ENCODE measurements around the gene CASZ1. TPM values are rescaled to one million over a fixed set of nuclear protein-coding genes. Genes with fewer than 3 reads are reported as not detected.
A peak's percentile ranks its signal among the peaks of the same experiment; 100 is the strongest.

The CASZ1 gene
- total RNA-seq, 1 experiment from 2014 or later, result 0.69 TPM

- no peak for DNase-seq (ENCODE audit: low read depth, low spot score)
- in situ Hi-C loops (cut with HindIII; ENCODE audit: low pct_unique_long_range_greater_than_20kb, low sequenced_read_pairs), result no loop called here
Measured at GRCh38 chr1:10709646-10710045, 86.8 kb downstream of the CASZ1 start.

GRCh38 chr1:10709165-10709564 lies 87.3 kb downstream of the CASZ1 start:
- no peak for DNase-seq (ENCODE audit: low read depth, low spot score)
- in situ Hi-C loops (cut with HindIII; ENCODE audit: low pct_unique_long_range_greater_than_20kb, low sequenced_read_pairs), result no loop called here

- DNase-seq (ENCODE audit: low read depth, low spot score), result no peak
- in situ Hi-C loops (cut with HindIII; ENCODE audit: low pct_unique_long_range_greater_than_20kb, low sequenced_read_pairs), result no loop called here
Measured at GRCh38 chr1:10708757-10709156, 87.7 kb downstream of the CASZ1 start.

GRCh38 chr1:10707208-10707607 lies 89.2 kb downstream of the CASZ1 start:
- in situ Hi-C loops (cut with HindIII; ENCODE audit: low pct_unique_long_range_greater_than_20kb, low sequenced_read_pairs), result no loop called here

GRCh38 chr1:10706376-10706913 lies 90.0 kb downstream of the CASZ1 start:
- no peak for DNase-seq (ENCODE audit: low read depth, low spot score)
- in situ Hi-C loops (cut with HindIII; ENCODE audit: low pct_unique_long_range_greater_than_20kb, low sequenced_read_pairs), result no loop called here

More at GRCh38 chr1:10707208-10707607, 89.2 kb downstream of the CASZ1 start:
- DNase-seq (ENCODE audit: low read depth, low spot score), result no peak

GRCh38 chr1:10705953-10706352 lies 90.5 kb downstream of the CASZ1 start:
- in situ Hi-C loops (cut with HindIII; ENCODE audit: low pct_unique_long_range_greater_than_20kb, low sequenced_read_pairs), result no loop called here
- DNase-seq (ENCODE audit: low read depth, low spot score), result no peak

GRCh38 chr1:10704368-10704882 lies 92.0 kb downstream of the CASZ1 start:
- in situ Hi-C loops (cut with HindIII; ENCODE audit: low pct_unique_long_range_greater_than_20kb, low sequenced_read_pairs), result no loop called here
- no peak for DNase-seq (ENCODE audit: low read depth, low spot score)

- DNase-seq (ENCODE audit: low read depth, low spot score), result no peak
- in situ Hi-C loops (cut with HindIII; ENCODE audit: low pct_unique_long_range_greater_than_20kb, low sequenced_read_pairs), result no loop called here
Measured at GRCh38 chr1:10703702-10704101, 92.7 kb downstream of the CASZ1 start.

- in situ Hi-C loops (cut with HindIII; ENCODE audit: low pct_unique_long_range_greater_than_20kb, low sequenced_read_pairs), result no loop called here
- no peak for DNase-seq (ENCODE audit: low read depth, low spot score)
Measured at GRCh38 chr1:10701145-10701544, 95.3 kb downstream of the CASZ1 start.

- in situ Hi-C loops (cut with HindIII; ENCODE audit: low pct_unique_long_range_greater_than_20kb, low sequenced_read_pairs), result no loop called here
- no peak for DNase-seq (ENCODE audit: low read depth, low spot score)
Measured at GRCh38 chr1:10699470-10699835, 97.0 kb downstream of the CASZ1 start.

GRCh38 chr1:10698726-10699469 lies 97.5 kb downstream of the CASZ1 start:
- no peak for DNase-seq (ENCODE audit: low read depth, low spot score)
- in situ Hi-C loops (cut with HindIII; ENCODE audit: low pct_unique_long_range_greater_than_20kb, low sequenced_read_pairs), result no loop called here

GRCh38 chr1:10697621-10698160 lies 98.8 kb downstream of the CASZ1 start:
- DNase-seq (ENCODE audit: low read depth, low spot score), result no peak
- in situ Hi-C loops (cut with HindIII; ENCODE audit: low pct_unique_long_range_greater_than_20kb, low sequenced_read_pairs), result no loop called here

- DNase-seq (ENCODE audit: low read depth, low spot score), result no peak
- in situ Hi-C loops (cut with HindIII; ENCODE audit: low pct_unique_long_range_greater_than_20kb, low sequenced_read_pairs), result no loop called here
Measured at GRCh38 chr1:10696977-10697376, 99.5 kb downstream of the CASZ1 start.

GRCh38 chr1:10694633-10695627 lies 101.5 kb downstream of the CASZ1 start:
- in situ Hi-C loops (cut with HindIII; ENCODE audit: low pct_unique_long_range_greater_than_20kb, low sequenced_read_pairs), result no loop called here
- peak; percentile 81 for DNase-seq (ENCODE audit: low read depth, low spot score)

GRCh38 chr1:10694274-10694632 lies 102.2 kb downstream of the CASZ1 start:
- in situ Hi-C loops (cut with HindIII; ENCODE audit: low pct_unique_long_range_greater_than_20kb, low sequenced_read_pairs), result no loop called here
- DNase-seq (ENCODE audit: low read depth, low spot score), result no peak

- peak; percentile 13 for DNase-seq (ENCODE audit: low read depth, low spot score)
- in situ Hi-C loops (cut with HindIII; ENCODE audit: low pct_unique_long_range_greater_than_20kb, low sequenced_read_pairs), result no loop called here
Measured at GRCh38 chr1:10693497-10694273, 102.8 kb downstream of the CASZ1 start.

- no peak for DNase-seq (ENCODE audit: low read depth, low spot score)
- in situ Hi-C loops (cut with HindIII; ENCODE audit: low pct_unique_long_range_greater_than_20kb, low sequenced_read_pairs), result no loop called here
Measured at GRCh38 chr1:10693152-10693496, 103.3 kb downstream of the CASZ1 start.

All from SK-MEL-5 (cell line).